ENCODE measurements around the gene IER3IP1.
A peak's percentile ranks its signal among the peaks of the same experiment; 100 is the strongest.
"Not testable (repeated sequence)": the region's sequence is repeated elsewhere in the genome, so short reads cannot be mapped to it uniquely, and the experiment has no call there.

The IER3IP1 gene

GRCh38 chr18:47175898-47176575, at the start of gene IER3IP1:
Gene IER3IP1, minus strand, starts transcription at chr18:47176364. Its CDS starts 87 bp downstream, at chr18:47176277.
- peak; percentile 89 to 95 for ATAC-seq

- ATAC-seq: peak in 1 of 2 donors; percentile 38
Measured at GRCh38 chr18:47215554-47216138, 39.5 kb upstream of the IER3IP1 start.

- ATAC-seq: no peak
Measured at GRCh38 chr18:47209171-47209570, 33.0 kb upstream of the IER3IP1 start.

- ATAC-seq: no peak
Measured at GRCh38 chr18:47206945-47207637, 30.9 kb upstream of the IER3IP1 start.

- ATAC-seq: no peak
Measured at GRCh38 chr18:47204908-47205522, 28.9 kb upstream of the IER3IP1 start.

- ATAC-seq: no peak
Measured at GRCh38 chr18:47203626-47204464, 27.7 kb upstream of the IER3IP1 start.

GRCh38 chr18:47195961-47196360, 19.8 kb upstream of the IER3IP1 start:
- not testable (repeated sequence) for ATAC-seq

- ATAC-seq: peak in 1 of 2 donors; percentile 10
Measured at GRCh38 chr18:47191961-47192360, 15.8 kb upstream of the IER3IP1 start.

- ATAC-seq: no peak
Measured at GRCh38 chr18:47187721-47188120, 11.6 kb upstream of the IER3IP1 start.

GRCh38 chr18:47184419-47185050, 8.4 kb upstream of the IER3IP1 start:
- ATAC-seq: no peak

- ATAC-seq: not testable (repeated sequence)
Measured at GRCh38 chr18:47182156-47182555, 6.0 kb upstream of the IER3IP1 start.

- ATAC-seq: no peak
Measured at GRCh38 chr18:47180765-47181164, 4.6 kb upstream of the IER3IP1 start.

- no peak for ATAC-seq
Measured at GRCh38 chr18:47179520-47179919, 3.4 kb upstream of the IER3IP1 start.

- no peak for ATAC-seq
Measured at GRCh38 chr18:47175283-47175897, 774 bp downstream of the IER3IP1 start.

- ATAC-seq: no peak
Measured at GRCh38 chr18:47174545-47175116, 1.5 kb downstream of the IER3IP1 start.

GRCh38 chr18:47172476-47172875, 3.7 kb downstream of the IER3IP1 start:
- no peak for ATAC-seq

GRCh38 chr18:47168913-47169312, 7.3 kb downstream of the IER3IP1 start:
- no peak for ATAC-seq

GRCh38 chr18:47168509-47168908, 7.7 kb downstream of the IER3IP1 start:
- ATAC-seq: no peak

GRCh38 chr18:47166294-47166693, 9.9 kb downstream of the IER3IP1 start:
- ATAC-seq: no peak

GRCh38 chr18:47163241-47163640, 12.9 kb downstream of the IER3IP1 start:
- ATAC-seq: peak; percentile 83 to 91

GRCh38 chr18:47160256-47160655, 15.9 kb downstream of the IER3IP1 start:
- ATAC-seq: no peak
